Neural crest cell (in vitro differentiated cells): Measurements from ENCODE around the gene WWP2. TPM values are rescaled to one million over a fixed set of nuclear protein-coding genes. Genes with fewer than 3 reads are reported as not detected.
"Not testable (repeated sequence)": the region's sequence is repeated elsewhere in the genome, so short reads cannot be mapped to it uniquely, and the experiment has no call there.

Experiments used
- DNase-seq: peaks from one replicate; pipeline ENCODE4 v3.0.0; 2021; ENCODE audit warnings: low read depth, mixed read lengths, low spot score
- H3K27ac Mint-ChIP-seq: one replicate; pipeline ENCODE4 v1.8.0; 2021; ENCODE audit warnings: mild to moderate bottlenecking, mixed read lengths; ENCODE audit not compliant: unreplicated experiment
- H3K27me3 Mint-ChIP-seq: 2 replicates; pipeline ENCODE4 v1.8.0; 2021; ENCODE audit warnings: low read depth, mild to moderate bottlenecking, mixed read lengths
- H3K36me3 Mint-ChIP-seq: 2 replicates; pipeline ENCODE4 v1.8.0; 2021; ENCODE audit warnings: low read depth, mild to moderate bottlenecking, mixed read lengths
- H3K4me1 Mint-ChIP-seq: 2 replicates; pipeline ENCODE4 v1.8.0; 2021; ENCODE audit warnings: mixed read lengths
- H3K4me3 Mint-ChIP-seq: one replicate; pipeline ENCODE4 v1.8.0; 2021; ENCODE audit warnings: mild to moderate bottlenecking, mixed read lengths
- H3K9me3 Mint-ChIP-seq: 2 replicates; pipeline ENCODE4 v1.8.0; 2021; ENCODE audit warnings: mixed read lengths
- CTCF ChIP-seq: fragments of 200-600 bp; sonication (generic); conservative IDR thresholded peaks from 2 replicates; pipeline ENCODE4 v1.5.0; 2021; ENCODE audit warnings: antibody characterized with exemption, mild to moderate bottlenecking
- total RNA-seq: library from RNA; stranded (reverse); gene quantifications from 2 replicates; pipeline ENCODE4 v1.2.1, GENCODE V29; 2021

WWP2 gene
- total RNA-seq, 1 donor from 2014 or later: 48.7 TPM

DNA sequence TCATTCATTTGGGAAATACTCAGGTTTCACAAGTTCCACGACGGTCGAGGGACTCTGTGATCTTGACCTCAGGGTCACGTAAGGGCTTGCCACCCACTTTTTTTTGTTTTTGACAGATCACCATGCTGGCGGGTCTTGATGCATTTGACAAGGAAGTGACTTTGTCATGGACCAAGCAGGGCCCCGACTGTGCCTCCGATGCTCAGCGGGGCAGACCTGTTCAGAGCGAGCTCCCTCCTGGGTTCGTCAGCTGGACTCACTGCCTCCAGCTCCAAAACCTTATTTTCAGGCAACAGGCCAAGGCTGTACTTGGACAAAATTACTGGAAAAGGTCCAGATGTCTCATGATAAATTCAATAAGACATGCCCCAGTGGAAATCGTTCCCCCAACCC, 180.0 kb downstream of the WWP2 start:
- H3K27me3 Mint-ChIP-seq: no peaks in the 10 kb centered on the region
- no peaks in the 10 kb centered on the region for H3K9me3 Mint-ChIP-seq
- no peak for DNase-seq
- no peak overlapping the region for H3K4me3 Mint-ChIP-seq
- H3K4me1 Mint-ChIP-seq: peaks cover 22% of the 10 kb centered on the region
- TF ChIP-seq CTCF: no peak
- H3K36me3 Mint-ChIP-seq: no peaks in the 10 kb centered on the region
- no peak overlapping the region for H3K27ac Mint-ChIP-seq

GRCh38 chr16:69942627-69943170, 180.6 kb downstream of the WWP2 start:
- Mint-ChIP-seq H3K27ac (no peak overlapping the region), H3K36me3 (no peaks in the 10 kb centered on the region), H3K9me3 (no peaks in the 10 kb centered on the region), H3K4me3 (no peak overlapping the region), H3K27me3 (no peaks in the 10 kb centered on the region), H3K4me1 (peaks cover 22% of the 10 kb centered on the region)
- DNase-seq: no peak
- no peak for TF ChIP-seq CTCF

DNA sequence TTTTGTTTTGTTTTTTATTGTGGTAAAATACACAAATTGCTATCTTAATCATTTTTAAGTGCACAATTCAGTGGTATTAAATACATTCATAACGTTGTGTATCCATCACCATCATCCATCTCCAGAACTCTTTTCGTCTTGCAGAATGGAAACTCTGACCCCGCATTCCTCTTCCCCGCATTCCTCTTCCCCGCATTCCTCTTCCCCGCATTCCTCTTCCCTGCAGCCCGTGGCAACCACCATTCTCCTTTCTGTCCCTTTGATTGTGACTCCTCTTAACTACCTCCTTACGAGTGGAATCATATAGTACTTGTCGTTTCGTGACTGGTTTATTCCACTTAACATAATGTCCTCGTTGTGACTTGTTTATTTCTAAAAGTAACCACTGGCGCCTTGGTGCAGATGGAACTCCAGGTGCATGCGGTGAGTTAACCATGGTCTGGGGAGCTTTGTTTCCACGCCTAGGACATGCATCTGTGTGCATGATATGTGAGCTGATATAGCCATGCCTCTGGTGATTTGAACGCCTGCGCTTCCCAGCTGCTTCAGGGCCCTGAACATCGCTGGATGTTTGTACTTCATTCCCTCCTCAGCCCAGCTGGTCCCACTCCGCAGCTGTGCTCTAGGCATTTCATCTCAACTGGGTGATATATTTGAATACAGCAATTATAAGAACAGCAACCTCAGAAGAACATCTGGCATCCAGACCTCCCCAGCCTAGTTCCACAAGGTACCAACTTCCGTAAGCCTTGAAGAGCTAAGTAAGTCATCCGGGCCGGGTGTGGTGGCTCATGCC, 181.3 kb downstream of the WWP2 start:
- not testable (repeated sequence) for H3K4me3 Mint-ChIP-seq, H3K27me3 Mint-ChIP-seq, DNase-seq, H3K9me3 Mint-ChIP-seq, H3K36me3 Mint-ChIP-seq
- Mint-ChIP-seq H3K4me1 (peaks cover 22% of the 10 kb centered on the region), H3K27ac (peak overlapping the region; percentile 32)

DNA sequence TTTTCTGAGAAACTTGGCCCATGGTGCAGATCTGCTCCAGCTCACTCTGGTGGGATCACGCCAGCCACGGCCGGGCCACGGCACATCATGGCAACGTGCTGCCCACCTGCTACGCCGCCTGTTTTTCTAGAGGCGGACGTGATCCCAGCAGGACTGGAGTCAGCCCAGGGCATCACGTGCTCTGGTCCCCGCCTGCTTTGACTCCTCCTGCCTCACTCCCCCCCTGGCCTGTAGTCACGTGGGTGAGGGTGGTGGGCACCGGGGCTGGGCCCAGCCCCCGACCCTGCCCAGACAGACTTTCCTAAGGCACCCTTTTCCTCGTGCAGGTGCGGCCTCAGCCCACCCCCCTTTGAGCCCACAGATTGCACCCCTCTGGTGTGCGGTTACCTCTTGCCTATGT, 188.3 kb downstream of the WWP2 start:
- not testable (repeated sequence) for H3K9me3 Mint-ChIP-seq, H3K27me3 Mint-ChIP-seq, H3K4me3 Mint-ChIP-seq, H3K27ac Mint-ChIP-seq, DNase-seq, H3K4me1 Mint-ChIP-seq, H3K36me3 Mint-ChIP-seq

DNA sequence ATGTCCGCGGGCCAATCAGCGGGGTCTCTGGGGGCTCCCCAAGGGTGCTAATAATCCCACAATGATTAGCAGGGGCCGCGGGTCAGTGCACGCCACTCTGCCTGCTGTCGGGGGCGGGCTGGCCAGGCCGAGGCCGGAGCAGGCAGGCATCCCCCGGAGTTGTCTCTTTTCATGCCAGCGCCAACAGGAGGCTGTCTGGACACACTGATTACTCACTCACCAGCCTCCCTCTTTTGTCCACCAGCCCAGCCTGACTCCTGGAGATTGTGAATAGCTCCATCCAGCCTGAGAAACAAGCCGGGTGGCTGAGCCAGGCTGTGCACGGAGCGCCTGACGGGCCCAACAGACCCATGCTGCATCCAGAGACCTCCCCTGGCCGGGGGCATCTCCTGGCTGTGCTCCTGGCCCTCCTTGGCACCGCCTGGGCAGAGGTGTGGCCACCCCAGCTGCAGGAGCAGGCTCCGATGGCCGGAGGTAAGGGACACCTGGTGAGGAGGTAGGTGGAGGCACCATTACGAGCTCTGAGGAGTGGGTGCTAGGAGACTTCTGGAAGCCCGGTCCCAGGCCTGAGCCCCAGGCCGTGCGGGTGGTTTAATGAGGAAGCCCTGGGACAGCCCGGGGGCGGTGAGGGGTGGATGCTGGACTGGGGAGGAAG, 189.0 kb downstream of the WWP2 start, which contains the start of gene CLEC18A:
CLEC18A (plus strand) TSS at position 318 of the 655 bp plus-strand sequence; CDS start at position 351, 33 bp downstream.
- H3K4me3 Mint-ChIP-seq, H3K36me3 Mint-ChIP-seq, H3K27me3 Mint-ChIP-seq, H3K27ac Mint-ChIP-seq, H3K9me3 Mint-ChIP-seq, H3K4me1 Mint-ChIP-seq, DNase-seq: not testable (repeated sequence)

DNA sequence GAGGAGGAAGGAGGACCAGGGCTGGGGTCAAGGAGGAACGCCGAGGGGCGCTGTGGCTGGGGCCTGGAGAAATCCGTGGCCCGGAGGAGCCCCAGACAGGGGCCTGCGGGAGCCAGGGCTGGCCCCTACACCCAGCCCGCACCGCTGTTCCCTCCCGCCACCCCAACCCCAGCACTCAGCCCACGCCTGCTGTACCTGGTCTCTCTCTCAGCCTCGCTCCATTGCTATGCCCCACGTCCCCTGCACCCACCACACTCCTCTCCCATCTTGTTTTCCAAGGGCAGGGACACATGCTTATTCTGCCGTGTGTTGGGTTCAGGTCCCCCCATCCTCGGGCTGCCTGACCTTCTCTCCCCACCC, 189.5 kb downstream of the WWP2 start:
- not testable (repeated sequence) for H3K27me3 Mint-ChIP-seq, H3K9me3 Mint-ChIP-seq, H3K4me3 Mint-ChIP-seq, H3K27ac Mint-ChIP-seq, DNase-seq, H3K4me1 Mint-ChIP-seq, H3K36me3 Mint-ChIP-seq

DNA sequence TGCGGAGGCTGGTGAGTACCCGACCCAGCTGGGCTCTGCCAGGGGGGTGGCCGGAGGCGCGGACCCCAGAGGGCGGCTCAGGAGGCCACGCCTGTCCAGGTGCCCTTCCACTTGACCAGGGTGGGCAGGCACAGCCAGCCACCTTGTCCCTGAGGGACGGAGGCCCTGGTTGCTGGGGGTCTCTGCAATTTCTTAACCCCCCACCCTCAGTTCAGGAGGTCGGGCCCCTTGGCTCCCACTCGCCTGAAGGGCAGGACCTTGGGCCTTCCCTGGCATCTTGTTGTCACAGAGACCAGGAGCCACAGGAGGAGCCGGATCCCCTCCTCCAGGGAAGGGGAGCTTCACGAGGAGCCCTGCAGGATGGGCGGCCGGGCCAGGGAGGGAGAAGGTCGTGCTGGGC, 190.0 kb downstream of the WWP2 start:
- not testable (repeated sequence) for H3K4me3 Mint-ChIP-seq, H3K9me3 Mint-ChIP-seq, H3K27ac Mint-ChIP-seq, H3K27me3 Mint-ChIP-seq, DNase-seq, H3K36me3 Mint-ChIP-seq, H3K4me1 Mint-ChIP-seq

- H3K9me3 Mint-ChIP-seq, DNase-seq, H3K27ac Mint-ChIP-seq, H3K4me3 Mint-ChIP-seq, H3K4me1 Mint-ChIP-seq, H3K27me3 Mint-ChIP-seq, H3K36me3 Mint-ChIP-seq: not testable (repeated sequence)
Measured at GRCh38 chr16:69952572-69953355, 190.6 kb downstream of the WWP2 start.

DNA sequence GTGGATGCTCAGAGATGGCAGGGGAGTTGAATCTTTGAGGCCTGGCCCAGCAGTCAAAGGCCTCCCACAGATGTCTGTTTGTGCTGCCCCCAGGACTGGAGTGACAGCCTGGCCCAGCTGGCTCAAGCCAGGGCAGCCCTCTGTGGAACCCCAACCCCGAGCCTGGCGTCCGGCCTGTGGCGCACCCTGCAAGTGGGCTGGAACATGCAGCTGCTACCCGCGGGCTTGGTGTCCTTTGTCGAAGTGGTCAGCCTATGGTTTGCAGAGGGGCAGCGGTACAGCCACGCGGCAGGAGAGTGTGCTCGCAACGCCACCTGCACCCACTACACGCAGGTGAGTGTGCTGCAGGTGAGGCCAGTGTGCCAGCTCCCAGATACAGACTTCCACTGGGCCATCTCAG, 192.1 kb downstream of the WWP2 start:
- H3K9me3 Mint-ChIP-seq, H3K27ac Mint-ChIP-seq, H3K4me1 Mint-ChIP-seq, DNase-seq, H3K4me3 Mint-ChIP-seq, H3K36me3 Mint-ChIP-seq, H3K27me3 Mint-ChIP-seq: not testable (repeated sequence)

- H3K9me3 Mint-ChIP-seq, DNase-seq, H3K4me1 Mint-ChIP-seq, H3K27ac Mint-ChIP-seq, H3K36me3 Mint-ChIP-seq, H3K4me3 Mint-ChIP-seq, H3K27me3 Mint-ChIP-seq: not testable (repeated sequence)
Measured at GRCh38 chr16:69963312-69963711, 201.2 kb downstream of the WWP2 start.

DNA sequence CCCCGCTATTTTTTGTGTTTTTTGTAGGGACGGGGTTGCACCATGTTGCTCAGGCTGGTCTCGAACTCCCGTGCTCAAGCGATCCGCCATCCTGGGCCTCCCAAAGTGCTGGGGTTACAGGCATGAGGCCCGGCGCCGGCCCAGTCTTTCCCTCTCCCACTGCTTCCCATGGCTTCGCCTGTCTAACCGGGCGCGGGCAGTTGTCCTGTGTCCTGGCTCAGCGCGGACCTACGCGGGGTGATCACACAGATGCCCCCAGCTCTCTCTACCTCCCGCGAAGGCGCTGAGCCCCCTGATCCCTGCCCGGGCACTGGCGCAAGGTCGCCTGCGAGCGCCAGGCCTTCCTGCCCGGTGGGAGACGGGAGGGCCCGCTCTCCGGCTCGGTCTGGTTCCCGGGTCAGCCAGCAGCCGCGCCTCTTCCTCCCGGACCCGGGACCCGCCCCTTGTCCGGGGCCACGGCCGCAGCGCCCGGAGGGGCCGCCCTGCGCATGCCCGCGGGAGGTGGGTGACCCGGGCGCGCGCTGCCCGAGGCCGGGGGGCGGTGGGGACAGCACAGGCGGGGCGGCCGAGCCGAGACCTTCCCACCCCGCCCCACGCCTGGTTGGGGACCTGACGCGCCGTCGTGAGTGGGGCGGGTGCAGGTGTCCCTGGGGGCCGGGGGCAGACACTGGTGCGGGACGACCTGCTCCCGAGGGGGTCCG, 203.0 kb downstream of the WWP2 start:
- H3K4me3 Mint-ChIP-seq, H3K36me3 Mint-ChIP-seq, H3K4me1 Mint-ChIP-seq, H3K27me3 Mint-ChIP-seq, DNase-seq, H3K27ac Mint-ChIP-seq, H3K9me3 Mint-ChIP-seq: not testable (repeated sequence)
